SK-N-SH (cell line): ENCODE results near the gene GGTLC1.

Source experiments
- CTCF ChIP-seq: fragments of 200-600 bp; sonication (generic); IDR thresholded peaks from 2 replicates; pipeline ENCODE4 v1.6.1; 2017; ENCODE audit warnings: antibody characterized with exemption, mild to moderate bottlenecking, moderate library complexity
- POLR2AphosphoS5 ChIP-seq: IDR thresholded peaks from 2 replicates; pipeline ENCODE4 v1.6.1; 2012; ENCODE audit warnings: low read depth, low read length

GRCh38 chr20:23939063-23939462, 49.5 kb downstream of the GGTLC1 start:
- TF ChIP-seq CTCF = no peak
- no peak for TF ChIP-seq POLR2AphosphoS5
